Measurements from ENCODE around the gene RBSN. TPM values are rescaled to one million over a fixed set of nuclear protein-coding genes. Genes with fewer than 3 reads are reported as not detected.

Gene RBSN
- total RNA-seq, 3 donors from 2014 or later, result 16.5 to 36.8 (median 18.2) TPM

DNA sequence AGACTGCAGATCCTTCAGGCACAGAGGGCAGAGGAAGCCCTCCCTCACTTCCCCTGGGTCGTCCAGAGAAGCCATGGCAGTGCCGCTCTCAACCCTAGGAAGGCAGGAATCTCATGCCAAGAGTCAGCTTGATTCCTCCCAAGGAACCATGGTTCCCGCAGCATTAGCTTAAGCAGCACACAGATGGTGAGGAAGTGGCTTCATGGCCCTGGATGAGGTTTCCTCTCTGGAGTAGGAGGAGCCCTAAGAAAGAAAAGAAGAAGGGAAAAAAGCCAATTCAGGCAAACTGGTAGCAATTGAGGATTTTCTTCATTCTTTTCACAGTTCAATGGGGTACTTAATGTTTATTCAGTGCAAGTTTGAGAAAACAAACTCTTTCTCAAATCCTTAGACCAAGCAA, 2.9 kb downstream of the RBSN start:
- ATAC-seq (no peak), DNase-seq (no peak)
- Histone ChIP-seq H3K4me3 (no peak overlapping the region), H3K4me1 (ENCODE audit: low read depth) (peaks cover 7% of the 10 kb centered on the region), H3K9me3 (no peaks in the 10 kb centered on the region), H3K36me3 (ENCODE audit: low read depth) (peaks cover 12% of the 10 kb centered on the region)
- TF ChIP-seq, protein P1, sequence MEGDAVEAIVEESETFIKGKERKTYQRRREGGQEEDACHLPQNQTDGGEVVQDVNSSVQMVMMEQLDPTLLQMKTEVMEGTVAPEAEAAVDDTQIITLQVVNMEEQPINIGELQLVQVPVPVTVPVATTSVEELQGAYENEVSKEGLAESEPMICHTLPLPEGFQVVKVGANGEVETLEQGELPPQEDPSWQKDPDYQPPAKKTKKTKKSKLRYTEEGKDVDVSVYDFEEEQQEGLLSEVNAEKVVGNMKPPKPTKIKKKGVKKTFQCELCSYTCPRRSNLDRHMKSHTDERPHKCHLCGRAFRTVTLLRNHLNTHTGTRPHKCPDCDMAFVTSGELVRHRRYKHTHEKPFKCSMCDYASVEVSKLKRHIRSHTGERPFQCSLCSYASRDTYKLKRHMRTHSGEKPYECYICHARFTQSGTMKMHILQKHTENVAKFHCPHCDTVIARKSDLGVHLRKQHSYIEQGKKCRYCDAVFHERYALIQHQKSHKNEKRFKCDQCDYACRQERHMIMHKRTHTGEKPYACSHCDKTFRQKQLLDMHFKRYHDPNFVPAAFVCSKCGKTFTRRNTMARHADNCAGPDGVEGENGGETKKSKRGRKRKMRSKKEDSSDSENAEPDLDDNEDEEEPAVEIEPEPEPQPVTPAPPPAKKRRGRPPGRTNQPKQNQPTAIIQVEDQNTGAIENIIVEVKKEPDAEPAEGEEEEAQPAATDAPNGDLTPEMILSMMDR (IDR thresholded peaks at IDR 0.05), result no peak
- intact Hi-C loops (cut with DNase I, micrococcal nuclease), result no loop called here

DNA sequence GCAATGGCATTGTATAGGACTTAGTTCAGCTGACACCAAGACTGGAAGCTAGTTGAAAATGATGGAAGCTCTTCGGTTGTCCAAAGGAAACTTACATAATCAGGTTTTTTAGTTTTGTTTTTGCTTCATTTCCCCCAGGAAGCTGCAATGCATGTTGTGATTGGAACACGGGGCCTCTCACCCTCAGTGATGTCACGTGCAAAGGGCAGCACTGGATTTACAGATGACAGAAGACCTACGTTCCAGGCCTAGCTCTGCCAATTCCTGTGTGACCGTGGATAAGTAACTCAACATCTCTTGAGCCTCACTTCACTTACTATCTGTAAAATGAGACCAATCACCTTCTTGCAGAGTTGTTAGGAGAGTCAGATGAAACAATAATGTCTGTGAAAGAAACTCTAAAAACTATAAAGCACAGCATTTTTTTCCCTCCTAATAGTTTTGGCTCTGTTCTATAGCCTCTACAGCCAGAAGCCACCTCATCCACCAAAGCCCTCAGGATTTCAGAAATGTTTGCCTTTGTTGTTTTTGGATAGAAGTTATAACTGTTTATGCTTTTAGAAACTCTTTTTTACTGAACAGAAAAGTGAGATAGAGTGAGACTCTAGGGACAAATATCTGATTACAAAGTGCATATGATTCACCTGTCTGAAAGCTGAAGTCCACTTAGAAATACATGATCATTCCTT, 4.6 kb downstream of the RBSN start:
- H3K9me3 ChIP-seq, result no peaks in the 10 kb centered on the region
- no peak overlapping the region for H3K4me3 ChIP-seq
- H3K4me1 ChIP-seq (ENCODE audit: low read depth), result peaks cover 7% of the 10 kb centered on the region
- ATAC-seq, result no peak
- peaks cover 23% of the 10 kb centered on the region for H3K36me3 ChIP-seq (ENCODE audit: low read depth)
- intact Hi-C loops (cut with DNase I, micrococcal nuclease), result no loop called here
- no peak for DNase-seq
- TF ChIP-seq, protein P1 (IDR thresholded peaks at IDR 0.05), result no peak

DNA sequence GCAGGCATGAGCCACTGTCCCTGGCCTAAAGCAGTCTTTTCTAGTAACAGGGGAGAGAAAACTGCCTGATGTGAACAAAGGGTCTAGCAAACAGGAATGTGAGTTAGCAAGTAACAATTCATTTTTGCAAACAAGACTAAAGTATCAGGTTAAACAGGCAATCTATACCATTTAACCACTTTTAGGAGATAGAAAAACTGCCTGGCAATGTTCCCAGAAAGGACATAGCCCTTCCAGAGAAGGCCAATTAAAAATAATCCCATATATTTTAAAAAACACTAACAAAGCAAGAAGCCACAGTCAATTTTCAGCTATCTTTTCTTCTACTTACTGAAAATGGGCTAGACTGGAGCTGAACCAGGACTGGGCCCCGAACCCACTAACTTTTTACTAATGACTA, 6.3 kb downstream of the RBSN start:
- ATAC-seq (no peak), DNase-seq (no peak)
- TF ChIP-seq, protein P1 (IDR thresholded peaks at IDR 0.05), result no peak
- H3K4me3 ChIP-seq, result no peak overlapping the region
- H3K36me3 ChIP-seq (ENCODE audit: low read depth), result peaks cover 23% of the 10 kb centered on the region
- intact Hi-C loops (cut with DNase I, micrococcal nuclease), result no loop called here
- H3K9me3 ChIP-seq, result no peaks in the 10 kb centered on the region
- peaks cover 3% of the 10 kb centered on the region for H3K4me1 ChIP-seq (ENCODE audit: low read depth)

DNA sequence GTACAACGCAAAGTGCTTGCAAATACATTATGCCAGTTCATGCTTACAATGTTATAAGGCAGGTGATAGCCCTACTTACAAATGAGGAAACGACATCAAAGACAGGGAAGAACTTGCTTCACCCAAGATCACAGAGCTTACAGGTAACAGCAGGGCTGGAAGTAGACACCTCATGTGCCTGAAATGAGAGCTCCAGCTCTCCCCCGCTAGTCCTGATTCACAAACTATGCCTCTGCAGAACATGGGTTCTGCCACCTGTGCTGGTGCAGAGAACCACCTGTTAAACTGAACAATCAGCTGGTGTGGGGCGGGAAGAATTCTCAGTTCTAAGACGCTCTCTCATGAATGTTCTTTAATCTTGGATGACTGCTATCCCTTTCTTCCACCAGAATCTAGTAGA, 7.4 kb downstream of the RBSN start:
- intact Hi-C loops (cut with DNase I, micrococcal nuclease), result no loop called here
- Histone ChIP-seq H3K4me1 (ENCODE audit: low read depth) (no peaks in the 10 kb centered on the region), H3K9me3 (no peaks in the 10 kb centered on the region), H3K4me3 (no peak overlapping the region), H3K36me3 (ENCODE audit: low read depth) (peaks cover 23% of the 10 kb centered on the region)
- DNase-seq (no peak), ATAC-seq (no peak)
- TF ChIP-seq, protein P1 (IDR thresholded peaks at IDR 0.05), result no peak

DNA sequence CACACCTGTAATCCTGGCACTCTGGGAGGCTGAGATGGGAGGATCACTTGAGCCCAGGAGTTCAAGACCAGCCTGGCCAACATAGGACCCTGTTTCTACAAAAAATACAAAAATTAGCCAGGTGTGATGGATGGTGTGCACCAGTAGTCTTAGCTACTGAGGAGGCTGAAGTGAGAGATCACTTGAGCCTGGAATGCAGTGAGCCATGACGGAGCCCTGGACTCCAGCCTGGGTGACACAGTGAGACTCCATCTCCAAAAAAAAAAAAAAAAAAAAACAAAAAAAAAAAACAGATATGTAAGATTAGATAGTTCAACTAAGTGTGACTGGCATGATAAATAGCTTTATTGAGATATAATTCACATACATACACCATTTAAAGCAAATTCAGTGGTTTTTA, 9.7 kb downstream of the RBSN start:
- no peak for DNase-seq
- no peaks in the 10 kb centered on the region for H3K4me1 ChIP-seq (ENCODE audit: low read depth)
- intact Hi-C loops (cut with DNase I, micrococcal nuclease), result no loop called here
- no peaks in the 10 kb centered on the region for H3K9me3 ChIP-seq
- ATAC-seq, result no peak
- no peak overlapping the region for H3K4me3 ChIP-seq
- TF ChIP-seq, protein P1 (IDR thresholded peaks at IDR 0.05), result no peak
- peaks cover 13% of the 10 kb centered on the region for H3K36me3 ChIP-seq (ENCODE audit: low read depth)

DNA sequence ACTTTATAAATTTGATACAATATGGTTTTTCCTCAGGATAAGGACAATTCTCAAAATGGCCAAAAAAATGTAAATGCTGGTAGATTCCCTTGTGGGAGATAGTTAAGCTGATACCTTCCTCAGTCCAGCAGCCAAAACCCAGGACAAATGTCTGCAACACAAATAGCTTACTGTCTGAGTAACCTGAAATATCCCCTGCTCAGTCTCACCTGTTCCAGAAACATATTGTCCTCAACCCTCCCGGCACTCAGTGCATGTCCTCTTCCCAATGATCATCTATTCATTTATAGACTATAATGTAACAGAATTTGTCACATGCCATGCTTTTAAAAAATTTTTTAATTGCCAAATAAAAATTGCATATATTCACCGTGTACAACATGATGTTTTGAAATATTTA, 12.2 kb downstream of the RBSN start:
- intact Hi-C loops (cut with DNase I, micrococcal nuclease), result no loop called here
- TF ChIP-seq, protein P1 (IDR thresholded peaks at IDR 0.05), result no peak
- peaks cover 11% of the 10 kb centered on the region for H3K36me3 ChIP-seq (ENCODE audit: low read depth)

More for the DNA sequence above, 12.2 kb downstream of the RBSN start:
- ATAC-seq (no peak), DNase-seq (no peak)
- H3K4me3 ChIP-seq, result no peak overlapping the region
- no peaks in the 10 kb centered on the region for H3K4me1 ChIP-seq (ENCODE audit: low read depth)
- no peaks in the 10 kb centered on the region for H3K9me3 ChIP-seq

Data from mucosa of descending colon (tissue), 3 donors.